ENCODE results near the gene KHDC1.

DNA sequence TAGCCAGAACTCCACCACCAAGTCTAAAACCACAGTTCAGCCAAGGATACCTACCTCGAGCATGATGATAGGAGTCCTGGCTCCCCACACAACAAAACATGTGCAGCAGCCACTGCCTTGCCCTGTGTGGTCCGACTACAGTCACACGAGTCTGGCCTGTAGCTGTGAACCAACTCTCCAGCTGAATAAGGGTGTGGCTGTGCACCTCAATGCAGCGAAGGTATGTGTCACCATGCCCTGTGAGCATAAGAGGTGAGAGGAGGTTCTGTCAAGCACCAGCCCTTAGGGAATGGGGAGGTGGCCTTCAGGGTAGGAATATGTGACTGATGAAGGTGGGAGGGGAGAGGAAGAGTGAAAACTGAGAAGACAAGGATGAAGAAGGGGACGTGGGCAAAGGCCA lies 21.0 kb downstream of the KHDC1 start:
- TF ChIP-seq, protein P1, sequence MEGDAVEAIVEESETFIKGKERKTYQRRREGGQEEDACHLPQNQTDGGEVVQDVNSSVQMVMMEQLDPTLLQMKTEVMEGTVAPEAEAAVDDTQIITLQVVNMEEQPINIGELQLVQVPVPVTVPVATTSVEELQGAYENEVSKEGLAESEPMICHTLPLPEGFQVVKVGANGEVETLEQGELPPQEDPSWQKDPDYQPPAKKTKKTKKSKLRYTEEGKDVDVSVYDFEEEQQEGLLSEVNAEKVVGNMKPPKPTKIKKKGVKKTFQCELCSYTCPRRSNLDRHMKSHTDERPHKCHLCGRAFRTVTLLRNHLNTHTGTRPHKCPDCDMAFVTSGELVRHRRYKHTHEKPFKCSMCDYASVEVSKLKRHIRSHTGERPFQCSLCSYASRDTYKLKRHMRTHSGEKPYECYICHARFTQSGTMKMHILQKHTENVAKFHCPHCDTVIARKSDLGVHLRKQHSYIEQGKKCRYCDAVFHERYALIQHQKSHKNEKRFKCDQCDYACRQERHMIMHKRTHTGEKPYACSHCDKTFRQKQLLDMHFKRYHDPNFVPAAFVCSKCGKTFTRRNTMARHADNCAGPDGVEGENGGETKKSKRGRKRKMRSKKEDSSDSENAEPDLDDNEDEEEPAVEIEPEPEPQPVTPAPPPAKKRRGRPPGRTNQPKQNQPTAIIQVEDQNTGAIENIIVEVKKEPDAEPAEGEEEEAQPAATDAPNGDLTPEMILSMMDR (IDR thresholded peaks at IDR 0.05), result no peak
- TF ChIP-seq POLR2A (IDR thresholded peaks at IDR 0.05) (no peak), EP300 (IDR thresholded peaks at IDR 0.05) (no peak)

All from sigmoid colon (tissue), 4 donors.